Smooth muscle cell (in vitro differentiated cells): Measurements from ENCODE around the gene DYSF. TPM values are rescaled to one million over a fixed set of nuclear protein-coding genes. Genes with fewer than 3 reads are reported as not detected.
A peak's percentile ranks its signal among the peaks of the same experiment; 100 is the strongest.

Experiments
- DNase-seq: peaks from one replicate; lab custom pipeline; 2025; ENCODE audit not compliant: unreplicated experiment; lab: John Stamatoyannopoulos, UW
- H2AFZ ChIP-seq: fragments of 200-600 bp; sonication (generic); 2 replicates; pipeline ENCODE4 v1.6.0; 2016; ENCODE audit warnings: antibody characterized with exemption, low read depth, mild to moderate bottlenecking
- H3F3A ChIP-seq: fragments of 200-600 bp; sonication (generic); 2 replicates; pipeline ENCODE4 v1.6.0; 2017; ENCODE audit warnings: antibody characterized with exemption, low read depth
- H3K27ac ChIP-seq: fragments of 200-600 bp; sonication (generic); 2 replicates; pipeline ENCODE4 v1.5.1; 2016; ENCODE audit warnings: low read depth, mild to moderate bottlenecking
- H3K27me3 ChIP-seq: fragments of 200-600 bp; sonication (generic); 2 replicates; pipeline ENCODE4 v1.6.1; 2016; ENCODE audit warnings: low read depth, mild to moderate bottlenecking
- H3K36me3 ChIP-seq: fragments of 200-600 bp; sonication (generic); 2 replicates; pipeline ENCODE4 v1.5.1; 2016; ENCODE audit warnings: low read depth
- H3K4me1 ChIP-seq: fragments of 200-600 bp; sonication (generic); 2 replicates; pipeline ENCODE4 v1.5.1; 2016; ENCODE audit warnings: low read depth
- H3K4me2 ChIP-seq: fragments of 200-600 bp; sonication (generic); 2 replicates; pipeline ENCODE4 v1.6.0; 2016; ENCODE audit warnings: mild to moderate bottlenecking
- H3K4me3 ChIP-seq: fragments of 200-600 bp; sonication (generic); 2 replicates; pipeline ENCODE4 v1.5.1; 2016; ENCODE audit warnings: mild to moderate bottlenecking
- H3K79me2 ChIP-seq: fragments of 200-600 bp; sonication (generic); 2 replicates; pipeline ENCODE4 v1.6.0; 2016; ENCODE audit warnings: low read depth, mild to moderate bottlenecking
- H3K9ac ChIP-seq: fragments of 200-600 bp; sonication (generic); 2 replicates; pipeline ENCODE4 v1.6.0; 2016; ENCODE audit warnings: low read depth
- H3K9me3 ChIP-seq: fragments of 200-600 bp; sonication (generic); replicated peaks from 2 replicates; pipeline ENCODE4 v1.5.1; 2016; ENCODE audit warnings: low read depth
- H4K20me1 ChIP-seq: fragments of 200-600 bp; sonication (generic); 2 replicates; pipeline ENCODE4 v1.6.0; 2016; ENCODE audit warnings: low read depth
- CTCF ChIP-seq: fragments of 200-600 bp; sonication (generic); IDR thresholded peaks from 2 replicates; pipeline ENCODE4 v1.5.1; 2017; ENCODE audit warnings: borderline replicate concordance, mild to moderate bottlenecking, antibody characterized with exemption; ENCODE audit not compliant: insufficient read depth, poor library complexity, severe bottlenecking
- WGBS: methylation state at CpG from one replicate; pipeline ENCODE4 v1.1.7; 2016; ENCODE audit warnings: low lambda C conversion rate; 5-methylcytosine and 5-hydroxymethylcytosine counted together
- polyA plus RNA-seq: library from polyadenylated mRNA; unstranded; fragments of >200 nt; fragmentation: Nextera tagmentation; extraction: Ambion mirVana; gene quantifications from 2 replicates; pipeline ENCODE4 v1.2.1, GENCODE V29; 2016
- total RNA-seq: library from RNA; depleted of rRNA; stranded (reverse); fragments of >200 nt; gene quantifications from 2 replicates; pipeline ENCODE4 v1.2.3, GENCODE V29; 2014

Gene DYSF
- total and polyA plus RNA-seq, 2 experiments from 2014 or later, result 0.64 to 1.6 TPM

DNA sequence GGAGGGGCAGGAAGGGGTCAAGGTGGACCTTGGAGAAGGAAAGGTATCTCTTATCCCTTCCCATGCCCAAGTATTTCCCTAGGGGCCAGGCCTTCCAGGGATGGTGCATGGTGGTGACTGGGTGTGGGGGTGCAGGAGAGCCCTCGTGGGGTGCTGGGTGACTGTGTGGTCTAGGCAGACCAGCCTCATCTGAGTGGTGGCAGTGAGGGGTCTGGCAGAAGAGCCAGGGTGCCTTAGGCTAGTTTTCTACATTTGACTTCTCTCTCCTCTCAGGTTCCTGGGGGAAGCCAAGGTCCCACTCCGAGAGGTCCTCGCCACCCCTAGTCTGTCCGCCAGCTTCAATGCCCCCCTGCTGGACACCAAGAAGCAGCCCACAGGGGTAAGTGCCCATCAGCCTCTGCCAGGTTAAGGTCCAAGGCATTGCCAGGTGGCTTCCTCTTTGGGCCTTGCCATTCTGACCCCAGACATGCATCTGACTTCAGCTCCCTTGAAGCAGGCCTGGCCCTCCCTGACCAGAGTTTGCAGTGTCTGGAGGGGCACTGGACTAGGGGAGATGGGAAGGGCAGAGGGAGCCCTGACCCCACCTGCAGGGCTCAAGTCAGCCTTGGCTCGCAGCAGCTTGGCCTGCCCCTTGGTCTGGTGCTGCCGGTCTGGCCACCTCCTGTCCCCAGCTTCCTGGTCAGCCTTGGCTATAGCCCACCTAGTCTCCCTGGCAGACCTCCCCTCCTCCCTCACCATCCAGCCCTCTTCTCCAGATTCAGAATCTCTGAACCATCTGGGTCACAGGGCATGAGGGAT, 49.8 kb downstream of the DYSF start:
- no peaks in the 10 kb centered on the region for H3F3A ChIP-seq
- H3K36me3 ChIP-seq, result no peaks in the 10 kb centered on the region
- no peak overlapping the region for H3K9ac ChIP-seq
- H2AFZ ChIP-seq, result no peak overlapping the region
- H3K9me3 ChIP-seq, result no peaks in the 10 kb centered on the region
- no peaks in the 10 kb centered on the region for H3K4me1 ChIP-seq
- no peak for DNase-seq
- no peaks in the 10 kb centered on the region for H4K20me1 ChIP-seq
- H3K4me3 ChIP-seq, result no peak overlapping the region
- H3K27ac ChIP-seq, result no peak overlapping the region
- H3K4me2 ChIP-seq, result no peak overlapping the region
- TF ChIP-seq CTCF, result no peak
- H3K27me3 ChIP-seq, result no peaks in the 10 kb centered on the region
- H3K79me2 ChIP-seq, result no peaks in the 10 kb centered on the region
- WGBS, result 82% methylated on average over 6 of the region's 6 CpGs

DNA sequence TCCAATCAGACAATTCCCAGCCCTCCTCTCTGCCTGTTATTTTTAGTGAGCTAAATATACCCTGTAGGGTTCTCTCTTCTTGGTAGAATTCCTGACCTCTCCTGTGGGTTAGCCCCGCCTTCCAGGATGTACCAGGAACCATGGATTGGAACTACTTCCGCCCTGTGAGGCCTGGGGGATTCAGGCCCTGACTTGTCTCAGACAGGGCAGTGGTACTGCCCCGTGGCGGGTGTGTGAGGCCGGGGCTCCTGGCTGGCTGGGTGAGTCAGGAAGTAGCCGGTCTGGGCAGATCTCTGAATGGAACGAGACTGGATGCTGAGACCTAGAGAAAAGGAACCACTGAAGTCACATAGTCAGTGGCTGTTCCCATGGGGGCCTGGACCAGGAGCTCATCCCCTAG, 50.5 kb downstream of the DYSF start:
- Histone ChIP-seq H3K4me3 (no peak overlapping the region), H3K36me3 (no peaks in the 10 kb centered on the region), H3K9ac (no peak overlapping the region), H3F3A (no peaks in the 10 kb centered on the region), H3K27me3 (no peaks in the 10 kb centered on the region), H3K27ac (peak overlapping the region; percentile 31), H3K79me2 (no peaks in the 10 kb centered on the region), H3K4me2 (no peak overlapping the region), H3K9me3 (no peaks in the 10 kb centered on the region), H4K20me1 (no peaks in the 10 kb centered on the region), H3K4me1 (no peaks in the 10 kb centered on the region), H2AFZ (no peak overlapping the region)
- no peak for DNase-seq
- no peak for TF ChIP-seq CTCF
- WGBS, result 80% methylated on average over 7 of the region's 7 CpGs

DNA sequence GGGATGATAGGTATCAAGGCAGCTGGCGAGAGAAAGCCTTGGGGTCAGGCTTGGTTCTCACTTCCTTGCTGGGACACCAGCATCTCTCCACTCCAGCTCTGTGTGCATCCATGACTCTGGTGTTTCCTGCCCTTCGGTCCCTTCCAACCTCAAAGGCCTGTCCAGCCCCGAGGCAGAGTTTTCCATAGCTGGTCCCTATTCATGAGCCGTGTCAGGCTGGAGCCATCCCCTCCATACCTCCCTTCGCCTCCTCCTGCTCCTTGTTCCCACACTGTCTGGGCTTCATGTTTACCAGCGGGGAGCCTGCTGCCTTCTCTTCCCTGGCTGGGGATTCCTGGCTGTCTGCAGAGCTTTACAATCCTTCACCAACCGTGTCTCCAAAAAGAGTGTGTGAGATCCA, 51.2 kb downstream of the DYSF start:
- H3K79me2 ChIP-seq, result no peaks in the 10 kb centered on the region
- no peak for TF ChIP-seq CTCF
- 95% methylated on average over 7 of the region's 7 CpGs for WGBS
- H3K4me2 ChIP-seq, result no peak overlapping the region
- no peak overlapping the region for H3K27ac ChIP-seq
- H3K36me3 ChIP-seq, result no peaks in the 10 kb centered on the region
- no peaks in the 10 kb centered on the region for H3K27me3 ChIP-seq
- H4K20me1 ChIP-seq, result no peaks in the 10 kb centered on the region
- no peak overlapping the region for H3K4me3 ChIP-seq
- no peak overlapping the region for H3K9ac ChIP-seq
- H3K4me1 ChIP-seq, result no peaks in the 10 kb centered on the region
- no peaks in the 10 kb centered on the region for H3F3A ChIP-seq
- no peaks in the 10 kb centered on the region for H3K9me3 ChIP-seq
- H2AFZ ChIP-seq, result no peak overlapping the region
- no peak for DNase-seq
